ENCODE measurements around the gene EXOC6.

The EXOC6 gene

GRCh38 chr10:92916433-92916832 lies 68.1 kb downstream of the EXOC6 start:
- TF ChIP-seq GATA2 (IDR thresholded peaks at IDR 0.05; ENCODE audit: low read depth, low read length) (no peak), GATA3 (IDR thresholded peaks at IDR 0.05; ENCODE audit: low read depth, low read length) (no peak)

- TF ChIP-seq GATA3 (IDR thresholded peaks at IDR 0.05; ENCODE audit: low read depth, low read length) = no peak
- TF ChIP-seq GATA2 (IDR thresholded peaks at IDR 0.05; ENCODE audit: low read depth, low read length) = no peak
These were observed 70.3 kb downstream of the EXOC6 start for GRCh38 chr10:92918603-92919002.

GRCh38 chr10:92920866-92921265 lies 72.5 kb downstream of the EXOC6 start:
- TF ChIP-seq GATA3 (IDR thresholded peaks at IDR 0.05; ENCODE audit: low read depth, low read length) (no peak), GATA2 (IDR thresholded peaks at IDR 0.05; ENCODE audit: low read depth, low read length) (no peak)

GRCh38 chr10:92923416-92923815 lies 75.1 kb downstream of the EXOC6 start:
- TF ChIP-seq GATA3 (IDR thresholded peaks at IDR 0.05; ENCODE audit: low read depth, low read length) = no peak
- no peak for TF ChIP-seq GATA2 (IDR thresholded peaks at IDR 0.05; ENCODE audit: low read depth, low read length)

- TF ChIP-seq GATA3 (IDR thresholded peaks at IDR 0.05; ENCODE audit: low read depth, low read length) (no peak), GATA2 (IDR thresholded peaks at IDR 0.05; ENCODE audit: low read depth, low read length) (no peak)
These were observed 81.6 kb downstream of the EXOC6 start for GRCh38 chr10:92929896-92930295.

- TF ChIP-seq GATA2 (IDR thresholded peaks at IDR 0.05; ENCODE audit: low read depth, low read length) = no peak
- no peak for TF ChIP-seq GATA3 (IDR thresholded peaks at IDR 0.05; ENCODE audit: low read depth, low read length)
These were observed 83.3 kb downstream of the EXOC6 start for GRCh38 chr10:92931597-92931996.

GRCh38 chr10:92937876-92938275 lies 89.6 kb downstream of the EXOC6 start:
- TF ChIP-seq GATA3 (IDR thresholded peaks at IDR 0.05; ENCODE audit: low read depth, low read length) (no peak), GATA2 (IDR thresholded peaks at IDR 0.05; ENCODE audit: low read depth, low read length) (no peak)

- TF ChIP-seq GATA3 (IDR thresholded peaks at IDR 0.05; ENCODE audit: low read depth, low read length) (no peak), GATA2 (IDR thresholded peaks at IDR 0.05; ENCODE audit: low read depth, low read length) (no peak)
These were observed 90.5 kb downstream of the EXOC6 start for GRCh38 chr10:92938841-92939240.

GRCh38 chr10:92942226-92942625 lies 93.9 kb downstream of the EXOC6 start:
- TF ChIP-seq GATA3 (IDR thresholded peaks at IDR 0.05; ENCODE audit: low read depth, low read length) = no peak
- no peak for TF ChIP-seq GATA2 (IDR thresholded peaks at IDR 0.05; ENCODE audit: low read depth, low read length)

GRCh38 chr10:92946491-92946890 lies 98.2 kb downstream of the EXOC6 start:
- no peak for TF ChIP-seq GATA3 (IDR thresholded peaks at IDR 0.05; ENCODE audit: low read depth, low read length)
- TF ChIP-seq GATA2 (IDR thresholded peaks at IDR 0.05; ENCODE audit: low read depth, low read length) = no peak

GRCh38 chr10:92957223-92958010 lies 109.1 kb downstream of the EXOC6 start:
- TF ChIP-seq GATA3 (IDR thresholded peaks at IDR 0.05; ENCODE audit: low read depth, low read length) = no peak

GRCh38 chr10:92961638-92962037 lies 113.3 kb downstream of the EXOC6 start:
- TF ChIP-seq GATA3 (IDR thresholded peaks at IDR 0.05; ENCODE audit: low read depth, low read length) (no peak), GATA2 (IDR thresholded peaks at IDR 0.05; ENCODE audit: low read depth, low read length) (no peak)

GRCh38 chr10:92965314-92965713 lies 117.0 kb downstream of the EXOC6 start:
- TF ChIP-seq GATA2 (IDR thresholded peaks at IDR 0.05; ENCODE audit: low read depth, low read length) (no peak), GATA3 (IDR thresholded peaks at IDR 0.05; ENCODE audit: low read depth, low read length) (no peak)

GRCh38 chr10:92967641-92968040 lies 119.3 kb downstream of the EXOC6 start:
- TF ChIP-seq GATA2 (IDR thresholded peaks at IDR 0.05; ENCODE audit: low read depth, low read length) (no peak), GATA3 (IDR thresholded peaks at IDR 0.05; ENCODE audit: low read depth, low read length) (no peak)

GRCh38 chr10:92969151-92969550 lies 120.8 kb downstream of the EXOC6 start:
- TF ChIP-seq GATA3 (IDR thresholded peaks at IDR 0.05; ENCODE audit: low read depth, low read length) (no peak), GATA2 (IDR thresholded peaks at IDR 0.05; ENCODE audit: low read depth, low read length) (no peak)
